Neural progenitor cell (in vitro differentiated cells): ENCODE measurements around the gene TRIM47.

ENCODE experiments used
- CTCF ChIP-seq: fragments of 200-600 bp; sonication (generic); IDR thresholded peaks from 2 replicates; pipeline ENCODE4 v1.5.1; 2017; ENCODE audit warnings: antibody characterized with exemption, mild to moderate bottlenecking
- EZH2 ChIP-seq: fragments of 200-600 bp; sonication (generic); IDR thresholded peaks from 2 replicates; pipeline ENCODE4 v1.6.1; 2017; ENCODE audit warnings: antibody characterized with exemption, mild to moderate bottlenecking, moderate library complexity
- EZH2phosphoT487 ChIP-seq: fragments of 200-600 bp; sonication (generic); IDR thresholded peaks from 2 replicates; pipeline ENCODE4 v1.6.1; 2017; ENCODE audit warnings: antibody characterized with exemption

- TF ChIP-seq EZH2 (no peak), CTCF (no peak), EZH2phosphoT487 (no peak)
Observed at GRCh38 chr17:75872434-75873351, 5.7 kb downstream of the TRIM47 start.
